Measurements from ENCODE around the gene AMTN.

Gene AMTN

DNA sequence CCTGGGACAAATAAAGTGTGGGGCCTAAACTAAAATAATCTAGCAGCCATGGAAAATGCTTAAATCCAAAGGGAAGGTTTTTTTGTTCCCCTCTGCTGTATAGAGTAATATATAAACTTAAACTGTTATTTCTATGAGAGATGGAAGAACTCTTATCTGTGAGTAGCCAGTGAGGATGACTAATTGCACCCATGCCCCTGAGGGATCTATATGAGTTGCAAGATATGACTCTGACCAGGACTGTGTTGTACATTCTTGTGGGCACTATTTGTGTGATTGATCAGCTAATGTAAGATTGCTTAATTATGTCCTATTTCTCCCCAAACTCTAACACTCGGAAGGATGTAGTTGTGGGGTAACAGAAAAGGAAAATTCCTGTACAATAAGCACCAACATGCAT lies 38.5 kb downstream of the AMTN start:
- TF ChIP-seq CTCF (IDR thresholded peaks at IDR 0.05; ENCODE audit: insufficient read depth, low read depth, low read length, missing control alignments): no peak
- DNase-seq (ENCODE audit: low read depth): no peak

DNA sequence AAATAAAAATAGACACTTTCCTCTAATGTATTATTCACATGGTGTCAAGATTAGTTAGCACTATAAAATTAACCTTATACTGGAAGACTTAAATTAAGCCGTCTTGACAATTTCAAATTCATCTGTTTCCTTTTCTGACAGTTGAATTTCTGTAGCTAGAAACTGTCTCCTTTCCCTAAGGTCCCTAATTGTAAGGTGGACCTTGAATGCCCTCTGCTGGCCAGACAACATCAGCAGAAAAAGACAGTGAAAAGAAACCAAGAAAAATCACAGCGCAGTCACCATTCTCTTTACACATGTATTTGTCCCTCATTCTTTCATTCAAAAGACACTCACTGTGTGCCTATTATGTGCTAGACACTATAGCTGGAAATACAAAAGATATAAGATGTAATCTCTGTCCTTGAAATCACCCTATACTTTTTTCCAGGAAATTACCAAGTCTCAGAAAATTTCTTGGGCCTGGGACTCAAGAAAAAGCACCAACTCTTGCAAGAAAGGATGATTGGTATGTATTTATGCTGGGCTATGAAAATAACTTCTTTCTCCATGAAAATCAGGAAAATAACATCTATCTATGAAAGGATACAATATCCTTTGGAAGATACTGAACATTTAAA lies 41.0 kb downstream of the AMTN start:
- peak; percentile 64 for TF ChIP-seq CTCF (IDR thresholded peaks at IDR 0.05; ENCODE audit: insufficient read depth, low read depth, low read length, missing control alignments)
- peak; percentile 46 for DNase-seq (ENCODE audit: low read depth)
- H3K4me3 ChIP-seq (ENCODE audit: low read depth, low read length): no peak overlapping the region

More for the DNA sequence above, 38.5 kb downstream of the AMTN start:
- H3K4me3 ChIP-seq (ENCODE audit: low read depth, low read length): no peak overlapping the region

DNA sequence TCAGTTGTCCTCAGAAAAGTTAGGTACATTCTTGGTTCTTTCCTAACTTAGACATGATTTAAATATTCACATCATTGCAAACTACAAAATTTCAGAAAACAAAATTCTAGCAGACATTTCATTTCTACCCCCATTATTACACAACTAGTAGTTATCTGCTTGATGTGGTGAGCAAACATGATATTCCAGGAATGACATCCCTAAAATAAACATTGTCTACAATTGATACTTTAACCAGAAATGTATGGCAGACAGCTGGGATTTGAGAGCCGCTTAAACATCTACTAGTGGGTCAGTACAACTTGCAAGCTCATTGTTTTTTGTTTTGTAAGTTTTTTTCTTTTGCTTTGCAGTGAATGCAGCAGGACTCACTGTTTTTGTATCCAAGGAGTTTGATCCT lies 41.6 kb downstream of the AMTN start:
- no peak for TF ChIP-seq CTCF (IDR thresholded peaks at IDR 0.05; ENCODE audit: insufficient read depth, low read depth, low read length, missing control alignments)
- DNase-seq (ENCODE audit: low read depth): no peak
- H3K4me3 ChIP-seq (ENCODE audit: low read depth, low read length): no peak overlapping the region

DNA sequence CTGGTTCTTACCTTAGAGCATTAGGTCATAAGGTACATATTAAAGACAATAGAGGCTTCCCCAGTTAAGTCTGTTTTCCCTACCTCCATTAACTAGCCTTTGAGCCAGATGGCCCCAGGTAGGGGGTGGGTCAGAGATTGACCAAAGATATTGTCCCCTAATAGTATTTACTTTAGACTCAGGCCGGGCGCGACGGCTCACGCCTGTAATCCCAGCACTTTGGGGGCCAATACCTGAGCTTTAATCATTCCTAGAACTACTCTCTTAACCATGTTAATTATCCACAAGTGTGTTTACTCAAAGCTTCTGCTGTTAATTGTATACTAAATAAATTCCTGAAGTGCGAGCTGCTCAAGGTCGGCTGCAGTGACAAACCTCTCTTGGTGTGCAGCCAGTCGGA lies 45.7 kb downstream of the AMTN start:
- DNase-seq (ENCODE audit: low read depth): no peak
- H3K4me3 ChIP-seq (ENCODE audit: low read depth, low read length): no peak overlapping the region
- no peak for TF ChIP-seq CTCF (IDR thresholded peaks at IDR 0.05; ENCODE audit: insufficient read depth, low read depth, low read length, missing control alignments)

GRCh38 chr4:70570796-70571195 lies 52.4 kb downstream of the AMTN start:
- no peak overlapping the region for H3K4me3 ChIP-seq (ENCODE audit: low read depth, low read length)
- no peak for TF ChIP-seq CTCF (IDR thresholded peaks at IDR 0.05; ENCODE audit: insufficient read depth, low read depth, low read length, missing control alignments)
- no peak for DNase-seq (ENCODE audit: low read depth)

- DNase-seq (ENCODE audit: low read depth): no peak
- no peak overlapping the region for H3K4me3 ChIP-seq (ENCODE audit: low read depth, low read length)
- no peak for TF ChIP-seq CTCF (IDR thresholded peaks at IDR 0.05; ENCODE audit: insufficient read depth, low read depth, low read length, missing control alignments)
Observed at GRCh38 chr4:70571772-70572171, 53.4 kb downstream of the AMTN start.

GRCh38 chr4:70575964-70576363 lies 57.6 kb downstream of the AMTN start:
- no peak for DNase-seq (ENCODE audit: low read depth)
- no peak overlapping the region for H3K4me3 ChIP-seq (ENCODE audit: low read depth, low read length)
- no peak for TF ChIP-seq CTCF (IDR thresholded peaks at IDR 0.05; ENCODE audit: insufficient read depth, low read depth, low read length, missing control alignments)
